Hepatocyte (in vitro differentiated cells): Measurements from ENCODE around the gene CCL11. TPM values are rescaled to one million over a fixed set of nuclear protein-coding genes. Genes with fewer than 3 reads are reported as not detected.

ENCODE experiments used
- DNase-seq: peaks from one replicate; pipeline ENCODE4 v3.0.0-alpha.2; 2016; ENCODE audit warnings: low spot score
- H2AFZ ChIP-seq: fragments of 200-600 bp; sonication (generic); 2 replicates; pipeline ENCODE4 v1.6.0; 2016; ENCODE audit warnings: antibody characterized with exemption, mild to moderate bottlenecking
- H3K27ac ChIP-seq: fragments of 200-600 bp; sonication (generic); 2 replicates; pipeline ENCODE4 v1.5.1; 2016; ENCODE audit warnings: mild to moderate bottlenecking
- H3K27me3 ChIP-seq: fragments of 200-600 bp; sonication (generic); 2 replicates; pipeline ENCODE4 v1.6.1; 2016
- H3K36me3 ChIP-seq: fragments of 200-600 bp; sonication (generic); replicated peaks from 2 replicates; pipeline ENCODE4 v1.5.1; 2016; ENCODE audit warnings: low read depth; ENCODE audit not compliant: insufficient read depth
- H3K4me1 ChIP-seq: fragments of 200-600 bp; sonication (generic); 2 replicates; pipeline ENCODE4 v1.5.1; 2016; ENCODE audit warnings: mild to moderate bottlenecking, moderate library complexity; ENCODE audit not compliant: insufficient read depth
- H3K4me2 ChIP-seq: fragments of 200-600 bp; sonication (generic); 2 replicates; pipeline ENCODE4 v1.6.0; 2016
- H3K4me3 ChIP-seq: fragments of 200-600 bp; sonication (generic); 2 replicates; pipeline ENCODE4 v1.5.1; 2016; ENCODE audit warnings: mild to moderate bottlenecking
- H3K79me2 ChIP-seq: fragments of 200-600 bp; sonication (generic); 2 replicates; pipeline ENCODE4 v1.6.0; 2017; ENCODE audit warnings: mild to moderate bottlenecking
- H3K9me2 ChIP-seq: fragments of 200-600 bp; sonication (generic); replicated peaks from 2 replicates; pipeline ENCODE4 v1.6.0; 2017; ENCODE audit warnings: mild to moderate bottlenecking; ENCODE audit not compliant: insufficient read depth
- H3K9me3 ChIP-seq: fragments of 200-600 bp; sonication (generic); 2 replicates; pipeline ENCODE4 v1.5.1; 2016; ENCODE audit warnings: low read depth, mild to moderate bottlenecking
- H4K20me1 ChIP-seq: fragments of 200-600 bp; sonication (generic); 2 replicates; pipeline ENCODE4 v1.6.0; 2016; ENCODE audit warnings: mild to moderate bottlenecking; ENCODE audit not compliant: insufficient read depth, poor library complexity, severe bottlenecking
- CTCF ChIP-seq: fragments of 200-600 bp; sonication (generic); IDR thresholded peaks from 2 replicates; pipeline ENCODE4 v1.5.1; 2016; ENCODE audit warnings: antibody characterized with exemption, mild to moderate bottlenecking; ENCODE audit not compliant: poor library complexity
- EZH2 ChIP-seq: fragments of 200-600 bp; sonication (generic); IDR thresholded peaks from 2 replicates; pipeline ENCODE4 v1.6.1; 2016; ENCODE audit warnings: antibody characterized with exemption, mild to moderate bottlenecking, borderline replicate concordance
- EZH2phosphoT487 ChIP-seq: fragments of 200-600 bp; sonication (generic); IDR thresholded peaks from one replicate; pipeline ENCODE4 v1.6.1; 2018; ENCODE audit warnings: antibody characterized with exemption, mild to moderate bottlenecking, low read depth, moderate library complexity; ENCODE audit not compliant: unreplicated experiment, severe bottlenecking
- WGBS: methylation state at CpG from one replicate; pipeline ENCODE4 v1.1.6; 2016; ENCODE audit warnings: low lambda C conversion rate; ENCODE audit errors: missing lambda C conversion rate; 5-methylcytosine and 5-hydroxymethylcytosine counted together
- polyA plus RNA-seq: library from polyadenylated mRNA; unstranded; fragments of >200 nt; fragmentation: Nextera tagmentation; extraction: Ambion mirVana; gene quantifications from 2 replicates; pipeline ENCODE4 v1.2.1, GENCODE V29; 2016
- total RNA-seq: library from RNA; depleted of rRNA; stranded (reverse); fragments of >200 nt; gene quantifications from 2 replicates; pipeline ENCODE4 v1.2.3, GENCODE V29; 2014

Gene CCL11
- total and polyA plus RNA-seq, 2 experiments from 2014 or later = 0.82 TPM; not detected in 1

- Histone ChIP-seq H3K4me3 (no peak overlapping the region), H3K27ac (no peak overlapping the region), H3K9me2 (no peaks in the 10 kb centered on the region), H3K4me2 (no peak overlapping the region), H3K79me2 (no peaks in the 10 kb centered on the region), H3K9me3 (no peaks in the 10 kb centered on the region), H3K4me1 (peaks cover 23% of the 10 kb centered on the region), H4K20me1 (no peaks in the 10 kb centered on the region), H3K36me3 (no peaks in the 10 kb centered on the region), H2AFZ (no peak overlapping the region), H3K27me3 (no peaks in the 10 kb centered on the region)
- TF ChIP-seq CTCF (no peak), EZH2phosphoT487 (no peak), EZH2 (no peak)
- 86% methylated on average over 3 of the region's 3 CpGs for whole genome bisulfite sequencing
- no peak for DNase-seq
These were observed 38.7 kb upstream of the CCL11 start for GRCh38 chr17:34246881-34247280.

- H3K36me3 ChIP-seq = no peaks in the 10 kb centered on the region
- H4K20me1 ChIP-seq = no peaks in the 10 kb centered on the region
- H3K4me3 ChIP-seq = no peak overlapping the region
- H3K4me1 ChIP-seq = peaks cover 40% of the 10 kb centered on the region
- 83% methylated on average over 6 of the region's 6 CpGs for WGBS
- H3K27me3 ChIP-seq = no peaks in the 10 kb centered on the region
- H2AFZ ChIP-seq = no peak overlapping the region
- no peaks in the 10 kb centered on the region for H3K9me2 ChIP-seq
- no peak for DNase-seq
- no peaks in the 10 kb centered on the region for H3K79me2 ChIP-seq
- no peaks in the 10 kb centered on the region for H3K9me3 ChIP-seq
- no peak overlapping the region for H3K4me2 ChIP-seq
- H3K27ac ChIP-seq = peak overlapping the region; percentile 29
- TF ChIP-seq CTCF (no peak), EZH2 (no peak), EZH2phosphoT487 (no peak)
These were observed 37.0 kb upstream of the CCL11 start for GRCh38 chr17:34248511-34249024.

- 59% methylated on average over 1 of the region's 1 CpG for WGBS
- peaks cover 45% of the 10 kb centered on the region for H3K4me1 ChIP-seq
- no peaks in the 10 kb centered on the region for H3K27me3 ChIP-seq
- no peaks in the 10 kb centered on the region for H3K9me3 ChIP-seq
- H3K9me2 ChIP-seq = no peaks in the 10 kb centered on the region
- no peak for DNase-seq
- no peak overlapping the region for H3K4me2 ChIP-seq
- H3K4me3 ChIP-seq = no peak overlapping the region
- H3K27ac ChIP-seq = peak overlapping the region; percentile 29
- TF ChIP-seq EZH2 = no peak
- no peak for TF ChIP-seq CTCF
- no peak for TF ChIP-seq EZH2phosphoT487
- no peak overlapping the region for H2AFZ ChIP-seq
- no peaks in the 10 kb centered on the region for H3K79me2 ChIP-seq
- no peaks in the 10 kb centered on the region for H4K20me1 ChIP-seq
- H3K36me3 ChIP-seq = no peaks in the 10 kb centered on the region
These were observed 36.5 kb upstream of the CCL11 start for GRCh38 chr17:34249061-34249460.

- Histone ChIP-seq H2AFZ (no peak overlapping the region), H3K9me3 (no peaks in the 10 kb centered on the region), H4K20me1 (no peaks in the 10 kb centered on the region), H3K9me2 (no peaks in the 10 kb centered on the region), H3K79me2 (no peaks in the 10 kb centered on the region), H3K4me1 (peaks cover 49% of the 10 kb centered on the region), H3K27me3 (no peaks in the 10 kb centered on the region), H3K27ac (peak overlapping the region; percentile 29), H3K4me3 (no peak overlapping the region), H3K36me3 (no peaks in the 10 kb centered on the region), H3K4me2 (no peak overlapping the region)
- DNase-seq = no peak
- TF ChIP-seq EZH2 = no peak
- no peak for TF ChIP-seq EZH2phosphoT487
- no peak for TF ChIP-seq CTCF
- 85% methylated on average over 1 of the region's 1 CpG for WGBS
These were observed 36.1 kb upstream of the CCL11 start for GRCh38 chr17:34249478-34249877.
